Mucosa of descending colon (tissue), 3 donors: ENCODE measurements around the gene SLC8A3. TPM values are rescaled to one million over a fixed set of nuclear protein-coding genes. Genes with fewer than 3 reads are reported as not detected.

Source experiments
- ATAC-seq: fragments of 200-7000 bp; cut with Tn5 transposase; one replicate; pipeline ENCODE4 v1.9.1; 2020; ENCODE audit warnings: mild to moderate bottlenecking, moderate library complexity
- DNase-seq, 3 donors: peaks; one replicate each; pipeline ENCODE4 v3.0.0-alpha.2; 2020
- H3K36me3 ChIP-seq: fragments of 200-600 bp; one replicate; pipeline ENCODE4 v1.8.0; 2021; ENCODE audit warnings: low read depth, mild to moderate bottlenecking
- H3K4me1 ChIP-seq: fragments of 200-600 bp; one replicate; pipeline ENCODE4 v1.8.0; 2021; ENCODE audit warnings: low read depth, mild to moderate bottlenecking
- H3K4me3 ChIP-seq: fragments of 200-600 bp; one replicate; pipeline ENCODE4 v1.8.0; 2021; ENCODE audit warnings: mild to moderate bottlenecking
- H3K9me3 ChIP-seq: fragments of 200-600 bp; one replicate; pipeline ENCODE4 v1.8.0; 2021; ENCODE audit warnings: mild to moderate bottlenecking
- CTCF ChIP-seq: fragments of 200-600 bp; IDR thresholded peaks from one replicate; pipeline ENCODE4 v1.8.0; 2022; ENCODE audit warnings: antibody characterized with exemption, mild to moderate bottlenecking
- intact Hi-C, 2 donors: fragments of 100-400 bp; cut with DNase I in 1 of 2; cut with micrococcal nuclease in 1 of 2; formaldehyde crosslinking; loops; one replicate each; pipeline versions ENCODE4 v1.11.0 to v1.11.1; 2022; cut with DNase I, micrococcal nuclease
- total RNA-seq, 3 donors: library from RNA; stranded (reverse); fragmentation: NEBNext Ultra II Directional in 2 of 3; extraction: Animal tissue kit (Norgen Biotek cat#: 25700) in 2 of 3; gene quantifications; one replicate each; pipeline versions ENCODE4 v1.2.1 to v1.2.4, GENCODE V29; 2021 to 2023
- donor health status: DM: no; HTN: no; CAD: no; lungs with moderate emphysema.
- donor health status: DM: no; HTN: no; CAD: no.
- donor health status: DM: no; HTN: yes; CAD: no.

SLC8A3 gene
- total RNA-seq, 3 donors from 2014 or later = 0.41 to 1.2 (median 0.67) TPM

GRCh38 chr14:70152081-70152480, 36.7 kb downstream of the SLC8A3 start:
- no peak overlapping the region for H3K4me3 ChIP-seq
- DNase-seq (no peak), ATAC-seq (no peak)
- H3K4me1 ChIP-seq = no peaks in the 10 kb centered on the region
- no peak for TF ChIP-seq CTCF
- H3K9me3 ChIP-seq = no peaks in the 10 kb centered on the region
- H3K36me3 ChIP-seq = no peaks in the 10 kb centered on the region
- intact Hi-C loops = no loop called here

- intact Hi-C loops = no loop called here
- no peaks in the 10 kb centered on the region for H3K4me1 ChIP-seq
These were observed 39.1 kb downstream of the SLC8A3 start for GRCh38 chr14:70149596-70150165.

GRCh38 chr14:70148911-70149595, 39.7 kb downstream of the SLC8A3 start:
- DNase-seq (no peak), ATAC-seq (no peak)
- Histone ChIP-seq H3K4me1 (no peaks in the 10 kb centered on the region), H3K4me3 (no peak overlapping the region), H3K9me3 (no peaks in the 10 kb centered on the region), H3K36me3 (no peaks in the 10 kb centered on the region)
- intact Hi-C loops = no loop called here
- no peak for TF ChIP-seq CTCF

More at GRCh38 chr14:70149596-70150165, 39.1 kb downstream of the SLC8A3 start:
- no peak for TF ChIP-seq CTCF
- DNase-seq (no peak), ATAC-seq (no peak)
- no peaks in the 10 kb centered on the region for H3K9me3 ChIP-seq
- H3K36me3 ChIP-seq = no peaks in the 10 kb centered on the region
- no peak overlapping the region for H3K4me3 ChIP-seq

GRCh38 chr14:70148351-70148750, 40.4 kb downstream of the SLC8A3 start:
- no peak overlapping the region for H3K4me3 ChIP-seq
- TF ChIP-seq CTCF = no peak
- no peaks in the 10 kb centered on the region for H3K36me3 ChIP-seq
- DNase-seq (no peak), ATAC-seq (no peak)
- H3K9me3 ChIP-seq = no peaks in the 10 kb centered on the region
- no peaks in the 10 kb centered on the region for H3K4me1 ChIP-seq
- intact Hi-C loops = no loop called here

GRCh38 chr14:70144046-70144445, 44.7 kb downstream of the SLC8A3 start:
- H3K36me3 ChIP-seq = no peaks in the 10 kb centered on the region
- H3K9me3 ChIP-seq = no peaks in the 10 kb centered on the region
- DNase-seq (no peak), ATAC-seq (no peak)
- H3K4me3 ChIP-seq = no peak overlapping the region
- no peak for TF ChIP-seq CTCF
- H3K4me1 ChIP-seq = no peaks in the 10 kb centered on the region
- intact Hi-C loops = no loop called here
